ENCODE results near the gene AATK. TPM values are rescaled to one million over a fixed set of nuclear protein-coding genes. Genes with fewer than 3 reads are reported as not detected.

The AATK gene
- total RNA-seq, 1 experiment from 2014 or later, result 4.4 TPM

GRCh38 chr17:81082177-81083073 lies 83.6 kb downstream of the AATK start:
- no peaks in the 10 kb centered on the region for H3K9me3 ChIP-seq (ENCODE audit: control insufficient read depth in 1 of 2, insufficient read depth in 1 of 2, low read depth in 1 of 2, low read length in 2 of 2)
- no peaks in the 10 kb centered on the region for H3K27me3 ChIP-seq (ENCODE audit: insufficient read depth, low read length)
- TF ChIP-seq, protein P1, sequence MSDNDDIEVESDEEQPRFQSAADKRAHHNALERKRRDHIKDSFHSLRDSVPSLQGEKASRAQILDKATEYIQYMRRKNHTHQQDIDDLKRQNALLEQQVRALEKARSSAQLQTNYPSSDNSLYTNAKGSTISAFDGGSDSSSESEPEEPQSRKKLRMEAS (IDR thresholded peaks at IDR 0.05), result no peak
- TF ChIP-seq SP1 (IDR thresholded peaks at IDR 0.05; ENCODE audit: low read depth), result no peak
- TF ChIP-seq EZH2 (IDR thresholded peaks at IDR 0.05), result no peak
- no peak for TF ChIP-seq ZNF274 (IDR thresholded peaks at IDR 0.05; ENCODE audit: low read depth, low read length)
- TF ChIP-seq JUND (IDR thresholded peaks at IDR 0.05), result no peak
- no peak for TF ChIP-seq CBX3 (IDR thresholded peaks at IDR 0.05; ENCODE audit: low read depth)
- H3K4me3 ChIP-seq (replicated peaks in 1 of 2; ENCODE audit: low read depth in 1 of 2, low read length in 2 of 2), result no peak overlapping the region
- peaks cover 53% of the 10 kb centered on the region; the same call in 1 of the 2 replicates for H3K79me2 ChIP-seq (ENCODE audit: insufficient read depth, low read length)
- H3K36me3 ChIP-seq (ENCODE audit: control insufficient read depth in 1 of 2, insufficient read depth in 2 of 2, low read length in 2 of 2), result peaks cover 6 to 38% of the 10 kb centered on the region in 2 experiments; a peak in 3 of 4 replicates
- peaks cover 0 to 6% of the 10 kb centered on the region in 2 experiments; a peak in 1 of 4 replicates for H3K4me1 ChIP-seq (ENCODE audit: control insufficient read depth in 1 of 2, insufficient read depth in 2 of 2, low read length in 2 of 2)
- H3K9me2 ChIP-seq (ENCODE audit: insufficient read depth), result no peaks in the 10 kb centered on the region
- intact Hi-C loops (cut with micrococcal nuclease), result no loop called here
- ChIA-PET POLR2A (no interaction called here), CTCF (no interaction called here), RAD21 (ENCODE audit: low non-redundant PET in 1 of 2, low total read pairs in 2 of 2, uncharacterized antibody in 2 of 2, unreplicated experiment in 2 of 2) (no interaction called here)
- no peak overlapping the region for H3K9ac ChIP-seq (ENCODE audit: low read length)
- ATAC-seq (no peak; the same call in 1 of the 2 replicates), DNase-seq (ENCODE audit: low read depth, low spot score) (no peak)
- H3K27ac ChIP-seq (ENCODE audit: low read depth, low read length), result peak overlapping the region; percentile 4; the same call in 1 of the 2 replicates
- BruUV-seq (replicated peaks), result no TSS peak
- H4K20me1 ChIP-seq (ENCODE audit: insufficient read depth), result peaks cover 11% of the 10 kb centered on the region; the same call in 1 of the 2 replicates
- no peak overlapping the region for H3K4me2 ChIP-seq (ENCODE audit: low read length)
- no peak overlapping the region for H2AFZ ChIP-seq (ENCODE audit: low read depth, low read length, poor library complexity, severe bottlenecking)

Data from HCT116 (cell line).